Testis (tissue), 2 donors: Measurements from ENCODE around the gene AHCYL2.

ENCODE experiments used
- CTCF ChIP-seq, 3 experiments: fragments of 450-650 bp in 2 of 3; fragments of 200-600 bp in 1 of 3; sonication (generic) in 1 of 3; IDR thresholded peaks; one replicate each; pipeline ENCODE4 v1.5.1; 2016 to 2019; ENCODE audit warnings: antibody characterized with exemption in 3 of 3, mild to moderate bottlenecking in 2 of 3, moderate library complexity in 1 of 3
- POLR2A ChIP-seq: fragments of 450-650 bp; IDR thresholded peaks from one replicate; pipeline ENCODE4 v1.6.1; 2017; ENCODE audit warnings: antibody characterized with exemption, mild to moderate bottlenecking, moderate library complexity

- TF ChIP-seq CTCF (IDR thresholded peaks at IDR 0.05), result no peak
- no peak for TF ChIP-seq POLR2A
Measured at GRCh38 chr7:129437190-129437589, 212.4 kb downstream of the AHCYL2 start.
